HG02943 (cell line): ENCODE measurements around the gene COA3.
"Not testable (repeated sequence)": the region's sequence is repeated elsewhere in the genome, so short reads cannot be mapped to it uniquely, and the experiment has no call there.

Experiments used
- ATAC-seq: cut with Tn5 transposase; IDR thresholded peaks from one replicate; pipeline ENCODE4 v1.9.1; 2021; ENCODE audit warnings: mild to moderate bottlenecking, low read depth, moderate library complexity; ENCODE audit not compliant: unreplicated experiment

Gene COA3

GRCh38 chr17:42783062-42783790, 15.3 kb downstream of the COA3 start:
- no peak for ATAC-seq

DNA sequence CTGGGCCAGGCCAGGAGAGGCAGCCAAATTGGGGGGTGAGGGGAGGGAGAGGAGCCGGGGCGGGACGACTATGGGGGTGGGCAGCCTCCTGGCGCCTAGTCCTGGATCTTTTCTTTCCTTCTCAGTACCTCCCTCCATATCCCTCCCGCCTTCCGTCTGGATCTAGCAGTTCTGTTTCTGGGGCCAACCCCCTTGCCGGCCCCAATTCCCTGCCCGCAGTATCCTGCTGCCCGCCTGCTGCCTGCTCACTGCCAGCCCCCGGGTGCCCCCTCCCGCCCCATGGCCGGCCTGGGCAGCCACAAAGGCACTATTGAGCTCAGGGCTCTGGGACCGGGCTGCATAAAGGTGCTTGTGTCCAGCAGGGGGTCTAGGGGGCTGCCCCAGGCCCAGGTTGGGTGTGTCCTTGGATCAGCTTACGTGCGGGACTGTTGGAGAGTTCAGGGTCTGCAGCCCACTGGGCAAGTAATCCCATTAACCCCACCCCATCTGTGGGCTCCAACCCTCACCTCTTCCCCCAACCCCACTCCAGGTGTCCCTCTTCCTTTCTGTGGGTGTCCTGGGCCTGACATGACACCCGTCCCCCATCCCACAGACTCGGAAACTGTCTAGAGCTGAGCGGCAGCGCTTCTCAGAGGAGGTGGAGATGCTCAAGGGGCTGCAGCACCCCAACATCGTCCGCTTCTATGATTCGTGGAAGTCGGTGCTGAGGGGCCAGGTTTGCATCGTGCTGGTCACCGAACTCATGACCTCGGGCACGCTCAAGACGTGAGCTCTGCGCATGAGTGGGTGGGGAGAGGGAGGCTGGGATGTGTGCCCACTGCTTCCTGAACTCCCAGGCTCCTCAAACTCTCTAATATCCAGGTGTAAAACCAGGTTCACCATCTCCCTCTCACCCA, 16.1 kb downstream of the COA3 start:
- ATAC-seq, result no peak

GRCh38 chr17:42781639-42782165, 16.8 kb downstream of the COA3 start:
- ATAC-seq, result no peak

DNA sequence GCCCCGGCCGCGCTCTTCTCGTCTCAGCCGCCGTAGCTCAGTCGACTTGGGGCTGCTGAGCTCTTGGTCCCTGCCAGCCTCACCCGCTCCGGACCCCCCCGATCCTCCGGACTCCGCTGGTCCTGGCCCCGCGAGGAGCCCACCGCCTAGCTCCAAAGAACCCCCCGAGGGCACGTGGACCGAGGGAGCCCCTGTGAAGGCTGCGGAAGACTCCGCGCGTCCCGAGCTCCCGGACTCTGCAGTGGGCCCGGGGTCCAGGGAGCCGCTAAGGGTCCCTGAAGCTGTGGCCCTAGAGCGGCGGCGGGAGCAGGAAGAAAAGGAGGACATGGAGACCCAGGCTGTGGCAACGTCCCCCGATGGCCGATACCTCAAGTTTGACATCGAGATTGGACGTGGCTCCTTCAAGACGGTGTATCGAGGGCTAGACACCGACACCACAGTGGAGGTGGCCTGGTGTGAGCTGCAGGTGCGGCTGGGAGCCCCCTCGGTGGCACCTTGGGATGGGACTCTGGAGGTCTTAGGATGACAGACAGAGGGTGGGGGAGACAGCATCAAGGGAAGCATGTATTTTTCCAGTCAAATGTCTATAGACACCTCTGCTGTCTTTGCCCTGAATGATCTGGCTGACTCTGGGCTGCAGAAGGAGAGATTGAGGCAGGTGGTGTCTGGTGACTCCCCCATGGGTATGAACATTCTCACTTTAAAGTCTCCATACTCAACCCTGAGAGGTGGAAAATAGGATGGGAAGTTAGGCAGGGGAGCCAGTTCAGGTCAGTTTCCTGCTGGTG, 17.5 kb downstream of the COA3 start:
- ATAC-seq, result no peak

GRCh38 chr17:42779936-42780850, 18.3 kb downstream of the COA3 start, which contains the start of gene WNK4:
TSS of gene WNK4 (plus strand) at chr17:42780610. CDS start at chr17:42780699, 89 bp downstream.
- no peak for ATAC-seq

DNA sequence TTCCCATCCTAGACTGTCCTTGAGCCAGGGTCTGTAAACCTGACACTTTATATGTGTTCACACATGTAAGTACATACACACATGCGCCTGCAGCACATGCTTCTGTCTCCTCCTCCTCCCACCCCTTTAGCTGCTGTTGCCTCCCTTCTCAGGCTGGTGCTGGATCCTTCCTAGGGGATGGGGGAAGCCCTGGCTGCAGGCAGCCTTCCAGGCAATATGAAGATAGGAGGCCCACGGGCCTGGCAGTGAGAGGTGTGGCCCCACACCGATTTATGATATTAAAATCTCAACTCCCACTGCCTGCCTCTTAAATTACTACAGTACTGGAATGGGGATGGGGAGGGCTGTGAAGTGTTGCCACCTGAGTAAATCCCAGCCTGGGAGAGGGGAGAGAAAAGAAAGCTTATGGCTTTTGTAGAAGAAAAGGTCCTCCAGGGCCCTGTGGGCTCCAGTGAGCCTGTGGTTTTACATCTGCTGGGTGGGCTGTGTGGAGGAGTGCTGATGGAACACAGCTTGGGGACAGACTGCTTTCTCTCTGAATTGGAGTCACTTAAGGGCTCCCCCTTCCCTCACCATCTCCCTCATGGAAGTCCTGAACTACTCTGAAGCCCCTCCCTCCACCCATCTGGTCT, 19.1 kb downstream of the COA3 start:
- no peak for ATAC-seq

GRCh38 chr17:42778570-42778969, 19.9 kb downstream of the COA3 start:
- no peak for ATAC-seq

DNA sequence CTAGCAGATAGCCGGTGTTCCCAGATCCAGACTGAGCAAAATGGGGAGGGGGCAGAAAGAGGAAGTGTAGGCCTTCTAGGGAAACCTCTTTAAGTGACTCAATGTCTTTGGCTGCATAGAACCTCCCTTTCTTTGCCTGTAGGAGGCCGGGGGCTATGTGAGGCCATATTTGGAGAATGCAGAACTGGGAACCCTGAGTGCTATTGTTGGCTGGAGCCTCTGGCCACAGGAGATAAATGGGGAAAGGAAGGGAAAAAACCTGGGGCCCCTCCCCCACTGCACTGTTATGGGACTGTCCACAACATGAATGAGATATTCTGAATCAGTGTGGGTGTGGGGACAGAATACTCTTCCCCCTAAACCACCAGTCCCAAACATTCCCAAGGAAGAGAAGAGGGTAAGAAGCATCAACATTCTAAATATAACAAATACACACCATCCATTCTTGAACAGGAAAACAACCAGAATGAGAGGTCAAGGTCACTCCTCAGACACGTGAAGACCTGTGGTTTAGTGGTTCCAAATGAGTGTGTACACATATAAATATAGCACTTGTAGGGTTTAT, 22.9 kb downstream of the COA3 start:
- no peak for ATAC-seq

GRCh38 chr17:42774066-42774745, 24.3 kb downstream of the COA3 start:
- no peak for ATAC-seq

DNA sequence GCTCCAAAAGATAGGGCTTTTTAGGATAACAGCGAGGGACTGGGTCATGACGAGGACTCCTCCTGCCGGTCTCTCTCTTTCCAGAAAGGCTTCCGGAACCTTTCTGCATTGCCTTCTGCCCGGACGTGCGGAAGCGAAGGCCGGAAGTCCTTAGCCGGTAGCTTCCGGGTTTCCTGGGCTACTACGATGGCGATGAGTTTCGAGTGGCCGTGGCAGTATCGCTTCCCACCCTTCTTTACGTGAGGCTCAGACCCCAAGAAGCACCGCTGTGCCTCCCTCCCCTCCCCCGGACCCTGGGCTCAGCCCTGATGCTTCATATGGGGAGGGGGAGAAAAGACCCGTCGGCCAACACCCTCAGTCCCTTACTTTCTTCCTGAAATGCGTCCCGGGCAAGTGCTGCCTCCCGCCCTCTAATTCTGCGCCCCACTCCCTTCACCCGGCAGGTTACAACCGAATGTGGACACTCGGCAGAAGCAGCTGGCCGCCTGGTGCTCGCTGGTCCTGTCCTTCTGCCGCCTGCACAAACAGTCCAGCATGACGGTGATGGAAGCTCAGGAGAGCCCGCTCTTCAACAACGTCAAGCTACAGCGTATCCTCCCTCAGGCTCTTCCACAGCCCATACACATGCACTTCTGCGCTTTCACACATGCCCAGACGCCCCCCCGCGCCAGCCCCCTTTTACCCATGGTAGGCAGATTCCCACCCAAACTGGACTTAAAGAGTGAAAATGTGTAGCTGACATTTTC, 25.0 kb downstream of the COA3 start, which contains the start of gene VPS25:
TSS of gene VPS25 (plus strand) at position 160 of the 746 bp plus-strand sequence. CDS start at position 187, 27 bp downstream.
- peak; percentile 85 for ATAC-seq

GRCh38 chr17:42772945-42773289, 25.6 kb downstream of the COA3 start:
- ATAC-seq, result no peak

DNA sequence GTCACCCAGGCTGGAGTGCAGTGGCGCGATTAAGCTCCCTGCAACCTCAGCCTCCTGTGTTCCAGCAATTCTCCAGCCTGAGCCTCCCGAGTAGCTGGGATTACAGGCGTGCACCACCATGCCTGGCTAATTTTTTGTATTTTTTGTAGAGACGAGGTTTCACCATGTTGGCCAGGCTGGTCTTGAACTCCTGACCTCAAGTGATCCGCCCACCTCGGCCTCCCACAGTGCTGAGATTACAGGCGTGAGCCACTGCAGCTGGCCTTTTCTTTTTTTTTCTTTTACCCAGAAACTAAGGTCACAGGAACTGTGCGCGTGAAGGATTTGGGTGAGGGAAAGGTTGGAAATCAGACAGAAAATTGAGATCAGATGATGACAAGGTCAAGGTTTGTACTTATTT, 28.5 kb downstream of the COA3 start:
- not testable (repeated sequence) for ATAC-seq

DNA sequence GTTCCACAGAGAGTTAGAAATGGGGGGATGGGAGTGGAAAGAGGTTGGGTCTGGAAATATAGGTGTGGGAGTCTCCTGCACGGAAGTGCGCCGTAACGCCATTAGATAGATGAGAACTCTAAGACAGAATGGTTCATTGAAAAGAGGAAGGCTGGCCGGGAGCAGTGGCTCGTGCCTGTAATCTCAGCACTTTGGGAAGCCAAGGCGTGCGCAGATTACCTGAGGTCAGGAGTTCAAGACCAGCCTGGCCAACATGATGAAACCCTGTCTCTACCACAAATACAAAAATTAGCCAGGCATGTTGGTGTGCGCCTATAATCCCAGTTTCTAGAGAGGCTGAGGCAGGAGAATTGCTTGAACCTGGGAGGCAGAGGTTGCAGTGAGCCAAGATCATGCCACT, 30.5 kb downstream of the COA3 start:
- ATAC-seq, result not testable (repeated sequence)

DNA sequence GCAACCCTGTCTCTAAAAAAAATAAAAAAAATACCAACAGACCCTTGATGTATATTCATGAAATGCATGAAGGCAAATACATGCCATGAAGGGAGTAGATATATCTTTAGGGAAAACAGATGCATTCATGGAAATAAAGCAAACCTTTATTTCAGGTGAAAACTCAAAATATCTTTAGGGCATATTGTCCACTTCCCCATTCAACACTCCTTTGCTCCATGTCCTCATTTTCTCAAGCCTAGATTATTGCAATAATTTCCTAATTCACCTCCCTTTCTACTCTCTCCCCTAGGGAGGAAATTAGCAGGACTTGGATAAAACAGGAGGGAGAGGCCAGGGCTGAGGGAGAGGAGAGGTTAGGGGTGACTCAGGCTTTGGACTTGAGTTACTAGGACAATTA, 31.0 kb downstream of the COA3 start:
- no peak for ATAC-seq

- ATAC-seq, result no peak
These were observed 32.4 kb downstream of the COA3 start for GRCh38 chr17:42766124-42766523.

GRCh38 chr17:42761638-42762037, 36.9 kb downstream of the COA3 start:
- no peak for ATAC-seq
